ENCODE data around the gene FAU.

The FAU gene

GRCh38 chr11:65115361-65116082, 6.4 kb downstream of the FAU start:
- Histone ChIP-seq H4K8ac (ENCODE audit: low read depth, low read length) (no peak overlapping the region), H3K4me1 (ENCODE audit: control insufficient read depth, low read depth, low read length) (peaks cover 3% of the 10 kb centered on the region), H3K56ac (ENCODE audit: low read length) (no peak overlapping the region), H3K36me3 (ENCODE audit: control insufficient read depth, insufficient read depth, low read length) (peaks cover 10% of the 10 kb centered on the region), H2BK120ac (ENCODE audit: low read depth, low read length) (no peak overlapping the region), H4K5ac (ENCODE audit: low read length) (no peak overlapping the region), H3K79me2 (ENCODE audit: control insufficient read depth, insufficient read depth, low read length) (peaks cover 12% of the 10 kb centered on the region), H3K27ac (ENCODE audit: low read depth, low read length) (no peak overlapping the region), H3K4ac (ENCODE audit: low read depth, low read length) (no peak overlapping the region), H3K79me1 (ENCODE audit: low read length) (peaks cover 16% of the 10 kb centered on the region), H3K23ac (ENCODE audit: low read length) (no peak overlapping the region), H3K18ac (ENCODE audit: low read length) (no peak overlapping the region), H2BK5ac (ENCODE audit: low read length) (no peak overlapping the region), H3K27me3 (ENCODE audit: insufficient read depth, low read length, poor library complexity) (no peaks in the 10 kb centered on the region), H2BK15ac (replicated peaks; ENCODE audit: low read depth) (no peak overlapping the region), H3K4me2 (ENCODE audit: low read length) (no peak overlapping the region), H3K9ac (ENCODE audit: low read length) (no peak overlapping the region), H3K4me3 (ENCODE audit: low read length) (no peak overlapping the region), H2AK5ac (ENCODE audit: low read length) (no peak overlapping the region)
- no peak for DNase-seq
- no CpG with 5 or more reads among the region's 21 CpGs for WGBS (ENCODE audit: extremely low coverage, insufficient coverage, low lambda C conversion rate)

GRCh38 chr11:65114538-65115171, 7.3 kb downstream of the FAU start:
- no peak overlapping the region for H3K56ac ChIP-seq (ENCODE audit: low read length)
- peaks cover 8% of the 10 kb centered on the region for H3K79me1 ChIP-seq (ENCODE audit: low read length)
- no peak overlapping the region for H4K8ac ChIP-seq (ENCODE audit: low read depth, low read length)
- peaks cover 6% of the 10 kb centered on the region for H3K79me2 ChIP-seq (ENCODE audit: control insufficient read depth, insufficient read depth, low read length)
- no peak overlapping the region for H2BK120ac ChIP-seq (ENCODE audit: low read depth, low read length)
- no CpG with 5 or more reads among the region's 11 CpGs for WGBS (ENCODE audit: extremely low coverage, insufficient coverage, low lambda C conversion rate)
- no peak overlapping the region for H2AK5ac ChIP-seq (ENCODE audit: low read length)
- DNase-seq = no peak
- H2BK5ac ChIP-seq (ENCODE audit: low read length) = no peak overlapping the region
- H3K4me1 ChIP-seq (ENCODE audit: control insufficient read depth, low read depth, low read length) = peaks cover 3% of the 10 kb centered on the region
- H3K27me3 ChIP-seq (ENCODE audit: insufficient read depth, low read length, poor library complexity) = no peaks in the 10 kb centered on the region
- no peak overlapping the region for H3K18ac ChIP-seq (ENCODE audit: low read length)
- H3K4me2 ChIP-seq (ENCODE audit: low read length) = no peak overlapping the region
- H3K9ac ChIP-seq (ENCODE audit: low read length) = no peak overlapping the region
- H3K4ac ChIP-seq (ENCODE audit: low read depth, low read length) = no peak overlapping the region
- no peak overlapping the region for H3K27ac ChIP-seq (ENCODE audit: low read depth, low read length)
- H3K4me3 ChIP-seq (ENCODE audit: low read length) = no peak overlapping the region
- no peak overlapping the region for H2BK15ac ChIP-seq (replicated peaks; ENCODE audit: low read depth)
- H3K23ac ChIP-seq (ENCODE audit: low read length) = no peak overlapping the region
- H3K36me3 ChIP-seq (ENCODE audit: control insufficient read depth, insufficient read depth, low read length) = peaks cover 2% of the 10 kb centered on the region
- H4K5ac ChIP-seq (ENCODE audit: low read length) = no peak overlapping the region

GRCh38 chr11:65113839-65114238, 8.1 kb downstream of the FAU start:
- Histone ChIP-seq H3K23ac (ENCODE audit: low read length) (no peak overlapping the region), H2BK5ac (ENCODE audit: low read length) (no peak overlapping the region), H3K36me3 (ENCODE audit: control insufficient read depth, insufficient read depth, low read length) (peaks cover 2% of the 10 kb centered on the region), H4K5ac (ENCODE audit: low read length) (no peak overlapping the region), H3K27ac (ENCODE audit: low read depth, low read length) (no peak overlapping the region), H3K4ac (ENCODE audit: low read depth, low read length) (no peak overlapping the region), H2BK120ac (ENCODE audit: low read depth, low read length) (no peak overlapping the region), H3K4me3 (ENCODE audit: low read length) (no peak overlapping the region), H2BK15ac (replicated peaks; ENCODE audit: low read depth) (no peak overlapping the region), H3K79me2 (ENCODE audit: control insufficient read depth, insufficient read depth, low read length) (peaks cover 6% of the 10 kb centered on the region), H3K9ac (ENCODE audit: low read length) (no peak overlapping the region), H3K79me1 (ENCODE audit: low read length) (peaks cover 8% of the 10 kb centered on the region), H2AK5ac (ENCODE audit: low read length) (no peak overlapping the region), H3K4me2 (ENCODE audit: low read length) (no peak overlapping the region), H3K27me3 (ENCODE audit: insufficient read depth, low read length, poor library complexity) (no peaks in the 10 kb centered on the region), H3K18ac (ENCODE audit: low read length) (no peak overlapping the region), H3K4me1 (ENCODE audit: control insufficient read depth, low read depth, low read length) (peaks cover 3% of the 10 kb centered on the region), H4K8ac (ENCODE audit: low read depth, low read length) (no peak overlapping the region), H3K56ac (ENCODE audit: low read length) (no peak overlapping the region)
- no peak for DNase-seq
- WGBS (ENCODE audit: extremely low coverage, insufficient coverage, low lambda C conversion rate) = no CpG with 5 or more reads among the region's 6 CpGs

GRCh38 chr11:65113361-65113756, 8.6 kb downstream of the FAU start:
- Histone ChIP-seq H2BK15ac (replicated peaks; ENCODE audit: low read depth) (no peak overlapping the region), H3K27ac (ENCODE audit: low read depth, low read length) (no peak overlapping the region), H3K79me2 (ENCODE audit: control insufficient read depth, insufficient read depth, low read length) (peaks cover 6% of the 10 kb centered on the region), H3K18ac (ENCODE audit: low read length) (no peak overlapping the region), H3K9ac (ENCODE audit: low read length) (peak overlapping the region; percentile 34), H3K79me1 (ENCODE audit: low read length) (peaks cover 8% of the 10 kb centered on the region), H4K8ac (ENCODE audit: low read depth, low read length) (no peak overlapping the region), H2BK120ac (ENCODE audit: low read depth, low read length) (no peak overlapping the region), H2BK5ac (ENCODE audit: low read length) (no peak overlapping the region), H4K5ac (ENCODE audit: low read length) (no peak overlapping the region), H3K4ac (ENCODE audit: low read depth, low read length) (no peak overlapping the region), H3K36me3 (ENCODE audit: control insufficient read depth, insufficient read depth, low read length) (no peaks in the 10 kb centered on the region), H3K4me2 (ENCODE audit: low read length) (no peak overlapping the region), H3K4me1 (ENCODE audit: control insufficient read depth, low read depth, low read length) (peaks cover 3% of the 10 kb centered on the region), H3K56ac (ENCODE audit: low read length) (peak overlapping the region; percentile 49), H3K4me3 (ENCODE audit: low read length) (no peak overlapping the region), H2AK5ac (ENCODE audit: low read length) (no peak overlapping the region), H3K23ac (ENCODE audit: low read length) (no peak overlapping the region), H3K27me3 (ENCODE audit: insufficient read depth, low read length, poor library complexity) (no peaks in the 10 kb centered on the region)
- no peak for DNase-seq
- no CpG with 5 or more reads among the region's 14 CpGs for WGBS (ENCODE audit: extremely low coverage, insufficient coverage, low lambda C conversion rate)

- Histone ChIP-seq H2BK120ac (ENCODE audit: low read depth, low read length) (no peak overlapping the region), H3K79me2 (ENCODE audit: control insufficient read depth, insufficient read depth, low read length) (peaks cover 6% of the 10 kb centered on the region), H3K9ac (ENCODE audit: low read length) (peak overlapping the region; percentile 81), H3K18ac (ENCODE audit: low read length) (peak overlapping the region; percentile 22), H3K36me3 (ENCODE audit: control insufficient read depth, insufficient read depth, low read length) (no peaks in the 10 kb centered on the region), H3K27ac (ENCODE audit: low read depth, low read length) (peak overlapping the region; percentile 63), H3K27me3 (ENCODE audit: insufficient read depth, low read length, poor library complexity) (no peaks in the 10 kb centered on the region), H3K4me3 (ENCODE audit: low read length) (no peak overlapping the region), H3K4me2 (ENCODE audit: low read length) (peak overlapping the region; percentile 88), H2BK5ac (ENCODE audit: low read length) (no peak overlapping the region), H3K4ac (ENCODE audit: low read depth, low read length) (peak overlapping the region; percentile 49), H2AK5ac (ENCODE audit: low read length) (no peak overlapping the region), H4K8ac (ENCODE audit: low read depth, low read length) (no peak overlapping the region), H3K4me1 (ENCODE audit: control insufficient read depth, low read depth, low read length) (peaks cover 3% of the 10 kb centered on the region), H2BK15ac (replicated peaks; ENCODE audit: low read depth) (no peak overlapping the region), H4K5ac (ENCODE audit: low read length) (no peak overlapping the region), H3K56ac (ENCODE audit: low read length) (peak overlapping the region; percentile 69), H3K23ac (ENCODE audit: low read length) (peak overlapping the region; percentile 55), H3K79me1 (ENCODE audit: low read length) (peaks cover 8% of the 10 kb centered on the region)
- peak; percentile 65 for DNase-seq
- no CpG with 5 or more reads among the region's 57 CpGs for WGBS (ENCODE audit: extremely low coverage, insufficient coverage, low lambda C conversion rate)
These were observed 9.2 kb downstream of the FAU start for GRCh38 chr11:65112546-65113360.

Measured in mesendoderm (in vitro differentiated cells).